Left lung (tissue), 10 donors: ENCODE measurements around the gene BLMH. TPM values are rescaled to one million over a fixed set of nuclear protein-coding genes. Genes with fewer than 3 reads are reported as not detected.

ENCODE experiments used
- ATAC-seq: fragments of 200-7000 bp; cut with Tn5 transposase; one replicate; pipeline ENCODE4 v1.9.1; 2020; ENCODE audit warnings: moderate library complexity
- DNase-seq, 4 donors: peaks; one replicate each; pipeline ENCODE4 v3.0.0-alpha.2; 2013 to 2020
- H3K27ac ChIP-seq, 2 donors: fragments of 200-600 bp; sonication (generic) in 1 of 2; one replicate each; pipeline versions ENCODE4 v1.5.0 to v1.8.0; 2020 to 2021
- H3K27me3 ChIP-seq, 2 donors: fragments of 200-600 bp; sonication (generic) in 1 of 2; one replicate each; pipeline versions ENCODE4 v1.5.0 to v1.8.0; 2020 to 2021
- H3K36me3 ChIP-seq, 2 donors: fragments of 200-600 bp; sonication (generic) in 1 of 2; one replicate each; pipeline versions ENCODE4 v1.5.0 to v1.8.0; 2020 to 2021
- H3K4me1 ChIP-seq, 2 donors: fragments of 200-600 bp; one replicate each; pipeline ENCODE4 v1.8.0; 2021
- H3K4me3 ChIP-seq, 2 donors: fragments of 200-600 bp; sonication (generic) in 1 of 2; one replicate each; pipeline versions ENCODE4 v1.5.0 to v1.8.0; 2020 to 2021; ENCODE audit warnings: mild to moderate bottlenecking in 1 of 2
- H3K9me3 ChIP-seq, 2 donors: fragments of 200-600 bp; sonication (generic) in 1 of 2; one replicate each; pipeline versions ENCODE4 v1.5.0 to v1.8.0; 2020 to 2021
- CTCF ChIP-seq, 2 donors: fragments of 200-600 bp; sonication (generic) in 1 of 2; IDR thresholded peaks; one replicate each; pipeline versions ENCODE4 v1.5.0 to v1.8.0; 2021; ENCODE audit warnings: antibody characterized with exemption in 2 of 2
- intact Hi-C, 2 donors: fragments of 100-400 bp; cut with DNase I; formaldehyde crosslinking; loops; one replicate each; pipeline versions ENCODE4 v1.11.2 to v1.14.2; 2022
- polyA plus RNA-seq, 6 donors: library from polyadenylated mRNA; unstranded; fragments of 120-200 nt; gene quantifications; one replicate each; pipeline ENCODE4 v1.2.1, GENCODE V29; 2013; ENCODE audit not compliant: insufficient read length in 6 of 6
- total RNA-seq, 2 donors: library from RNA; stranded (reverse); fragmentation: NEBNext Ultra II Directional; extraction: Animal tissue kit (Norgen Biotek cat#: 25700); gene quantifications; one replicate each; pipeline ENCODE4 v1.2.1, GENCODE V29; 2021
- donor health status: DM: no; HTN: yes; CAD: no.
- donor health status: DM: no; HTN: no; CAD: no.

Gene BLMH
- total and polyA plus RNA-seq, 8 donors: 30.0 to 77.3 (median 68.8) TPM

- H3K4me1 ChIP-seq: peaks cover 0 to 6% of the 10 kb centered on the region in 2 donors
- intact Hi-C loops: no loop called here
- TF ChIP-seq CTCF (IDR thresholded peaks at IDR 0.05): no peak
- no peaks in the 10 kb centered on the region for H3K9me3 ChIP-seq
- ATAC-seq: peak; percentile 36
- H3K27ac ChIP-seq: peak overlapping the region in 1 of 2 donors; percentile 23
- H3K27me3 ChIP-seq: no peaks in the 10 kb centered on the region
- no peak for DNase-seq
- peaks cover 0 to 54% of the 10 kb centered on the region in 2 donors for H3K36me3 ChIP-seq
- no peak overlapping the region for H3K4me3 ChIP-seq
These were observed 28.0 kb downstream of the BLMH start for GRCh38 chr17:30263552-30264333.

- H3K9me3 ChIP-seq: no peaks in the 10 kb centered on the region
- no peak for ATAC-seq
- intact Hi-C loops: no loop called here
- no peak overlapping the region for H3K27ac ChIP-seq
- no peaks in the 10 kb centered on the region for H3K4me1 ChIP-seq
- DNase-seq: no peak
- H3K4me3 ChIP-seq: no peak overlapping the region
- peaks cover 0 to 31% of the 10 kb centered on the region in 2 donors for H3K36me3 ChIP-seq
- H3K27me3 ChIP-seq: no peaks in the 10 kb centered on the region
- no peak for TF ChIP-seq CTCF (IDR thresholded peaks at IDR 0.05)
These were observed 34.8 kb downstream of the BLMH start for GRCh38 chr17:30256756-30257506.

GRCh38 chr17:30254150-30254549 lies 37.6 kb downstream of the BLMH start:
- Histone ChIP-seq H3K4me1 (no peaks in the 10 kb centered on the region), H3K36me3 (peaks cover 0 to 33% of the 10 kb centered on the region in 2 donors), H3K4me3 (no peak overlapping the region), H3K27ac (no peak overlapping the region), H3K27me3 (no peaks in the 10 kb centered on the region), H3K9me3 (no peaks in the 10 kb centered on the region)
- intact Hi-C loops: no loop called here
- no peak for TF ChIP-seq CTCF (IDR thresholded peaks at IDR 0.05)
- no peak for ATAC-seq
- DNase-seq: no peak

- no peaks in the 10 kb centered on the region for H3K4me1 ChIP-seq
- no peak for TF ChIP-seq CTCF (IDR thresholded peaks at IDR 0.05)
- no peak overlapping the region for H3K4me3 ChIP-seq
- peaks cover 2 to 42% of the 10 kb centered on the region in 2 donors for H3K36me3 ChIP-seq
- ATAC-seq: no peak
- no peak for DNase-seq
- H3K27ac ChIP-seq: no peak overlapping the region
- H3K9me3 ChIP-seq: no peaks in the 10 kb centered on the region
- no peaks in the 10 kb centered on the region for H3K27me3 ChIP-seq
- intact Hi-C loops: no loop called here
These were observed 38.4 kb downstream of the BLMH start for GRCh38 chr17:30253312-30253711.

- intact Hi-C loops: no loop called here
- Histone ChIP-seq H3K36me3 (peaks cover 3 to 56% of the 10 kb centered on the region in 2 donors), H3K4me1 (no peaks in the 10 kb centered on the region), H3K27ac (no peak overlapping the region), H3K27me3 (no peaks in the 10 kb centered on the region), H3K9me3 (no peaks in the 10 kb centered on the region), H3K4me3 (no peak overlapping the region)
- ATAC-seq: no peak
- no peak for TF ChIP-seq CTCF (IDR thresholded peaks at IDR 0.05)
- no peak for DNase-seq
These were observed 39.8 kb downstream of the BLMH start for GRCh38 chr17:30251931-30252330.
